IMR-90 (cell line): ENCODE data around the gene PPM1H.

Experiments
- BHLHE40 ChIP-seq: fragments of 150-350 bp; IDR thresholded peaks from 2 replicates; pipeline ENCODE4 v1.6.1; 2016; ENCODE audit warnings: mild to moderate bottlenecking, low read depth, low read length
- CEBPB ChIP-seq: IDR thresholded peaks from 2 replicates; pipeline ENCODE4 v1.6.1; 2012; ENCODE audit warnings: low read depth, low read length, improper control_type of control experiment
- POLR2A ChIP-seq: IDR thresholded peaks from 2 replicates; pipeline ENCODE4 v1.6.1; 2012; ENCODE audit warnings: mild to moderate bottlenecking, low read depth, low read length
- RFX5 ChIP-seq: IDR thresholded peaks from 2 replicates; pipeline ENCODE4 v1.8.0; 2012; ENCODE audit warnings: low read depth, mild to moderate bottlenecking, low read length, moderate library complexity
- TF ChIP-seq, protein P1 (sequence below): conservative IDR thresholded peaks from 2 replicates; pipeline ENCODE4 v1.5.1; 2012; ENCODE audit warnings: mild to moderate bottlenecking, low read depth, low read length, improper control_type of control experiment
- TF ChIP-seq, protein P2 (sequence below): fragments of 150-350 bp; IDR thresholded peaks from 2 replicates; pipeline ENCODE4 v1.6.1; 2017; ENCODE audit warnings: mild to moderate bottlenecking, antibody characterized with exemption, low read length, low read depth

DNA sequence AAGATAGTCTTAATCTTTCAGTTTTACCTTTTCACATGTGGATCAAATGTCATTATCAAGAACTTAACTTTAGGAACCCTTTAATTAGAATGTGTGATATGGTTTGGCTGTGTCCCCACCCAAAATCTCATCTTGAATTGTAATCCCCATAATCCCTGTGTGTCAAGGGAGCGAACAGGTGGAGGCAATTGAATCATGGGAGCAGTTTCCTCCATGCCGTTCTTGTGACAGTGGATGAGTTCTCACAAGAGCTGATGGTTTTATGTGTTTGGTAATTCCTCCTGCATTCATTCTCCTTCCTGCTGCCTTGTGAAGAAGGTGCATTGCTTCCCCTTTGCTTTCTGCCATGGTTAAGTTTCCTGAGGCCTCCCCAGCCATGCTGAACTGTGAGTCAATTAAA is 307.8 kb downstream of the PPM1H start:
- no peak for TF ChIP-seq RFX5
- TF ChIP-seq, protein P1, sequence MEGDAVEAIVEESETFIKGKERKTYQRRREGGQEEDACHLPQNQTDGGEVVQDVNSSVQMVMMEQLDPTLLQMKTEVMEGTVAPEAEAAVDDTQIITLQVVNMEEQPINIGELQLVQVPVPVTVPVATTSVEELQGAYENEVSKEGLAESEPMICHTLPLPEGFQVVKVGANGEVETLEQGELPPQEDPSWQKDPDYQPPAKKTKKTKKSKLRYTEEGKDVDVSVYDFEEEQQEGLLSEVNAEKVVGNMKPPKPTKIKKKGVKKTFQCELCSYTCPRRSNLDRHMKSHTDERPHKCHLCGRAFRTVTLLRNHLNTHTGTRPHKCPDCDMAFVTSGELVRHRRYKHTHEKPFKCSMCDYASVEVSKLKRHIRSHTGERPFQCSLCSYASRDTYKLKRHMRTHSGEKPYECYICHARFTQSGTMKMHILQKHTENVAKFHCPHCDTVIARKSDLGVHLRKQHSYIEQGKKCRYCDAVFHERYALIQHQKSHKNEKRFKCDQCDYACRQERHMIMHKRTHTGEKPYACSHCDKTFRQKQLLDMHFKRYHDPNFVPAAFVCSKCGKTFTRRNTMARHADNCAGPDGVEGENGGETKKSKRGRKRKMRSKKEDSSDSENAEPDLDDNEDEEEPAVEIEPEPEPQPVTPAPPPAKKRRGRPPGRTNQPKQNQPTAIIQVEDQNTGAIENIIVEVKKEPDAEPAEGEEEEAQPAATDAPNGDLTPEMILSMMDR = no peak
- TF ChIP-seq BHLHE40 = no peak
- TF ChIP-seq, protein P2, sequence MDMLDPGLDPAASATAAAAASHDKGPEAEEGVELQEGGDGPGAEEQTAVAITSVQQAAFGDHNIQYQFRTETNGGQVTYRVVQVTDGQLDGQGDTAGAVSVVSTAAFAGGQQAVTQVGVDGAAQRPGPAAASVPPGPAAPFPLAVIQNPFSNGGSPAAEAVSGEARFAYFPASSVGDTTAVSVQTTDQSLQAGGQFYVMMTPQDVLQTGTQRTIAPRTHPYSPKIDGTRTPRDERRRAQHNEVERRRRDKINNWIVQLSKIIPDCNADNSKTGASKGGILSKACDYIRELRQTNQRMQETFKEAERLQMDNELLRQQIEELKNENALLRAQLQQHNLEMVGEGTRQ = no peak
- no peak for TF ChIP-seq CEBPB
- TF ChIP-seq POLR2A = no peak
